ENCODE data around the gene PCDH12.

DNA sequence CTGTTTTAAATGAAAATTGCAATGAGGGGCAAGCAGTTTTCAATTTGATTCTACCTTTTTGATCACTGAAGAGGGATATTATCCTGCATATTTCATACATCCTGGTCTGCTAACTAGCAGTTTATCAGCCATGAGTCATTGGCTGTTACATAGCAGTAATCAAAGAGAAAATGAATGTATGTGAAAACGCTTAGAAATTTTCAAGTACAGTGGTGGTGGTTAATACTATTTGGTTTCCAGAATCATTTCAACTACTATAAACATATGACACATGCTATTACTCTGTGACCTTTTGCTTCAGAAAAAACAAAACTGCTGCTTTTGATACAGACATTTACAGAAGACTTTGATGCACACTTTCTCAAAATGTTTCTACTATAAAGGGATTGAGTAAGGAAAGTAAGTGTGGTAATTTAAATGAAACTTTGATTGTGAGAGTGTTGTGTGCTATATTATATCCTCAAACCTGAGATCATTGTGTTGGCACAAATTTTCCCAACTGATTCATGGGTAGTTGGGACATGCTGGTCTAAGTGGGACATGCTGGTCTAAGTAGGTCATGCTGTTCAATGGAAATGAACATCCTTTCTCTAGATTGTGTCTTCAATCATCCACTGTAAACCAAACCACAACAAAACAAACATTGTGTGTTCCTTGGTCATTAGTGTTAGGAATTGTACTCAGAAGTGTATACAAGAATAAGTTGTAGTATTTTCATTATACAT, 16.0 kb upstream of the PCDH12 start:
- TF ChIP-seq, protein P1, sequence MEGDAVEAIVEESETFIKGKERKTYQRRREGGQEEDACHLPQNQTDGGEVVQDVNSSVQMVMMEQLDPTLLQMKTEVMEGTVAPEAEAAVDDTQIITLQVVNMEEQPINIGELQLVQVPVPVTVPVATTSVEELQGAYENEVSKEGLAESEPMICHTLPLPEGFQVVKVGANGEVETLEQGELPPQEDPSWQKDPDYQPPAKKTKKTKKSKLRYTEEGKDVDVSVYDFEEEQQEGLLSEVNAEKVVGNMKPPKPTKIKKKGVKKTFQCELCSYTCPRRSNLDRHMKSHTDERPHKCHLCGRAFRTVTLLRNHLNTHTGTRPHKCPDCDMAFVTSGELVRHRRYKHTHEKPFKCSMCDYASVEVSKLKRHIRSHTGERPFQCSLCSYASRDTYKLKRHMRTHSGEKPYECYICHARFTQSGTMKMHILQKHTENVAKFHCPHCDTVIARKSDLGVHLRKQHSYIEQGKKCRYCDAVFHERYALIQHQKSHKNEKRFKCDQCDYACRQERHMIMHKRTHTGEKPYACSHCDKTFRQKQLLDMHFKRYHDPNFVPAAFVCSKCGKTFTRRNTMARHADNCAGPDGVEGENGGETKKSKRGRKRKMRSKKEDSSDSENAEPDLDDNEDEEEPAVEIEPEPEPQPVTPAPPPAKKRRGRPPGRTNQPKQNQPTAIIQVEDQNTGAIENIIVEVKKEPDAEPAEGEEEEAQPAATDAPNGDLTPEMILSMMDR (IDR thresholded peaks at IDR 0.05) = no peak
- TF ChIP-seq POLR2A (IDR thresholded peaks at IDR 0.05) = no peak

Measured in heart left ventricle (tissue), 13 donors.